UCSD-AML1 (cell line): ENCODE data around the gene ETFRF1.

Experiments
- DNase-seq: peaks from one replicate; lab custom pipeline; 2025; ENCODE audit not compliant: unreplicated experiment; lab: John Stamatoyannopoulos, UW

Gene ETFRF1

GRCh38 chr12:25195056-25195971, at the start of gene ETFRF1, which contains the start of gene DNAI7:
ETFRF1 (plus strand) TSS chr12:25195237; CDS start chr12:25203957, 8,720 bp downstream.
DNAI7 (minus strand) TSS chr12:25195160; CDS start chr12:25195078, 82 bp downstream.
- DNase-seq, result peak; percentile 96

- no peak for DNase-seq
Measured at GRCh38 chr12:25146686-25147085, 48.4 kb upstream of the ETFRF1 start.

GRCh38 chr12:25151476-25151875, 43.6 kb upstream of the ETFRF1 start:
- DNase-seq, result peak; percentile 19

GRCh38 chr12:25152055-25152454, 43.0 kb upstream of the ETFRF1 start:
- DNase-seq, result no peak

GRCh38 chr12:25155022-25155576, 39.9 kb upstream of the ETFRF1 start:
- no peak for DNase-seq

GRCh38 chr12:25156061-25156460, 39.0 kb upstream of the ETFRF1 start:
- no peak for DNase-seq

GRCh38 chr12:25162866-25163265, 32.2 kb upstream of the ETFRF1 start:
- no peak for DNase-seq

GRCh38 chr12:25182765-25183164, 12.3 kb upstream of the ETFRF1 start:
- no peak for DNase-seq

- no peak for DNase-seq
Measured at GRCh38 chr12:25184132-25184531, 10.9 kb upstream of the ETFRF1 start.

GRCh38 chr12:25186038-25186787, 8.8 kb upstream of the ETFRF1 start:
- no peak for DNase-seq

- DNase-seq, result no peak
Measured at GRCh38 chr12:25186788-25187402, 8.1 kb upstream of the ETFRF1 start.

- DNase-seq, result no peak
Measured at GRCh38 chr12:25187781-25188180, 7.3 kb upstream of the ETFRF1 start.

- DNase-seq, result no peak
Measured at GRCh38 chr12:25189656-25190055, 5.4 kb upstream of the ETFRF1 start.

GRCh38 chr12:25190793-25191192, 4.2 kb upstream of the ETFRF1 start:
- DNase-seq, result no peak

- DNase-seq, result no peak
Measured at GRCh38 chr12:25194214-25194613, 823 bp upstream of the ETFRF1 start.

- no peak for DNase-seq
Measured at GRCh38 chr12:25194722-25195055, 348 bp upstream of the ETFRF1 start.

GRCh38 chr12:25197608-25198007, 2.6 kb downstream of the ETFRF1 start:
- no peak for DNase-seq

GRCh38 chr12:25200703-25201102, 5.7 kb downstream of the ETFRF1 start:
- DNase-seq, result no peak

GRCh38 chr12:25202137-25202536, 7.1 kb downstream of the ETFRF1 start:
- no peak for DNase-seq

GRCh38 chr12:25207411-25207810, 12.4 kb downstream of the ETFRF1 start:
- DNase-seq, result no peak

- no peak for DNase-seq
Measured at GRCh38 chr12:25207846-25208245, 12.8 kb downstream of the ETFRF1 start.
